ENCODE results near the gene SUSD2.

GRCh38 chr22:24178021-24178431 is 3.3 kb upstream of the SUSD2 start:
- TF ChIP-seq CTCF (IDR thresholded peaks at IDR 0.05), result no peak
- TF ChIP-seq POLR2A (IDR thresholded peaks at IDR 0.05), result no peak
- no peak for TF ChIP-seq EP300 (IDR thresholded peaks at IDR 0.05)
- TF ChIP-seq POLR2AphosphoS5 (IDR thresholded peaks at IDR 0.05), result no peak

Measured in suprapubic skin (tissue), 4 donors.